C4-2B (cell line): Measurements from ENCODE around the gene TMTC2.

Source experiments
- ZFX ChIP-seq: fragments of 450-650 bp; IDR thresholded peaks from 2 replicates; pipeline ENCODE4 v1.6.1; 2017
- TF ChIP-seq, protein P1 (sequence below): fragments of 450-650 bp; conservative IDR thresholded peaks from 2 replicates; pipeline ENCODE4 v1.5.1; 2017; ENCODE audit warnings: mild to moderate bottlenecking

DNA sequence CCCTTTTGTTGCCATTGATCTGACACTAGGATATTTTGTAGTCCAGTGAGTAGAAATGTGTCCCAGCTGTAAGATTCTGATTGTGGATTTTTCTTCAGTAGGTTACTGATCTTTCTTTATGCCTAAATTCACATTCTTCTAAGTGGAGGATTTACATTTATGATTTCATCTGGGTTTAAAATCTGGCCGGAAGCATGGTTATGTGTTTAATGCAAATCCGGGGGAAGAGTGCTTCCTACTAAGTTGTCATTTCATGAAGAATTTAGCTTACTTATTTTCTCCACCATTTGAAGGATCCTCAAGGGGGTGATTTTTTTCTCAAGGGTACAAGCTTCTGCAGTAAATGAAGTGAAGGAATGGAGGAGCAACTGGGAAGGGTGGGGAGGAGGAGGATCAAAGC lies 96.7 kb downstream of the TMTC2 start:
- TF ChIP-seq, protein P1, sequence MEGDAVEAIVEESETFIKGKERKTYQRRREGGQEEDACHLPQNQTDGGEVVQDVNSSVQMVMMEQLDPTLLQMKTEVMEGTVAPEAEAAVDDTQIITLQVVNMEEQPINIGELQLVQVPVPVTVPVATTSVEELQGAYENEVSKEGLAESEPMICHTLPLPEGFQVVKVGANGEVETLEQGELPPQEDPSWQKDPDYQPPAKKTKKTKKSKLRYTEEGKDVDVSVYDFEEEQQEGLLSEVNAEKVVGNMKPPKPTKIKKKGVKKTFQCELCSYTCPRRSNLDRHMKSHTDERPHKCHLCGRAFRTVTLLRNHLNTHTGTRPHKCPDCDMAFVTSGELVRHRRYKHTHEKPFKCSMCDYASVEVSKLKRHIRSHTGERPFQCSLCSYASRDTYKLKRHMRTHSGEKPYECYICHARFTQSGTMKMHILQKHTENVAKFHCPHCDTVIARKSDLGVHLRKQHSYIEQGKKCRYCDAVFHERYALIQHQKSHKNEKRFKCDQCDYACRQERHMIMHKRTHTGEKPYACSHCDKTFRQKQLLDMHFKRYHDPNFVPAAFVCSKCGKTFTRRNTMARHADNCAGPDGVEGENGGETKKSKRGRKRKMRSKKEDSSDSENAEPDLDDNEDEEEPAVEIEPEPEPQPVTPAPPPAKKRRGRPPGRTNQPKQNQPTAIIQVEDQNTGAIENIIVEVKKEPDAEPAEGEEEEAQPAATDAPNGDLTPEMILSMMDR: no peak
- no peak for TF ChIP-seq ZFX
